ENCODE data around the gene NOTUM. TPM values are rescaled to one million over a fixed set of nuclear protein-coding genes. Genes with fewer than 3 reads are reported as not detected.

Gene NOTUM
- total RNA-seq, 2 experiments from 2014 or later = not detected

- CTCF ChIA-PET = no interaction called here
- intact Hi-C loops (cut with DNase I, micrococcal nuclease) = no loop called here
- POLR2A ChIA-PET = no interaction called here
- Histone ChIP-seq H3K27me3 (ENCODE audit: control insufficient read depth in 1 of 2, insufficient read depth in 2 of 2, low read length in 2 of 2) (no peaks in the 10 kb centered on the region), H3K4me1 (ENCODE audit: insufficient read depth, low read length) (no peaks in the 10 kb centered on the region), H3K27ac (ENCODE audit: low read depth in 1 of 2, low read length in 2 of 2) (no peak overlapping the region), H3K36me3 (ENCODE audit: insufficient read depth, low read length) (no peaks in the 10 kb centered on the region), H3K9me3 (ENCODE audit: control insufficient read depth in 1 of 2, insufficient read depth in 1 of 2, low read length in 2 of 2) (no peaks in the 10 kb centered on the region), H3K4me3 (ENCODE audit: low read length) (no peak overlapping the region)
- Mint-ChIP-seq H3K4me1 (ENCODE audit: low read depth) (no peaks in the 10 kb centered on the region), H3K4me3 (no peak overlapping the region), H3K36me3 (ENCODE audit: low read depth) (no peaks in the 10 kb centered on the region), H3K9me3 (no peaks in the 10 kb centered on the region), H3K27me3 (no peaks in the 10 kb centered on the region), H3K27ac (no peak overlapping the region)
- no peak for DNase-seq
- TF ChIP-seq, protein P1, sequence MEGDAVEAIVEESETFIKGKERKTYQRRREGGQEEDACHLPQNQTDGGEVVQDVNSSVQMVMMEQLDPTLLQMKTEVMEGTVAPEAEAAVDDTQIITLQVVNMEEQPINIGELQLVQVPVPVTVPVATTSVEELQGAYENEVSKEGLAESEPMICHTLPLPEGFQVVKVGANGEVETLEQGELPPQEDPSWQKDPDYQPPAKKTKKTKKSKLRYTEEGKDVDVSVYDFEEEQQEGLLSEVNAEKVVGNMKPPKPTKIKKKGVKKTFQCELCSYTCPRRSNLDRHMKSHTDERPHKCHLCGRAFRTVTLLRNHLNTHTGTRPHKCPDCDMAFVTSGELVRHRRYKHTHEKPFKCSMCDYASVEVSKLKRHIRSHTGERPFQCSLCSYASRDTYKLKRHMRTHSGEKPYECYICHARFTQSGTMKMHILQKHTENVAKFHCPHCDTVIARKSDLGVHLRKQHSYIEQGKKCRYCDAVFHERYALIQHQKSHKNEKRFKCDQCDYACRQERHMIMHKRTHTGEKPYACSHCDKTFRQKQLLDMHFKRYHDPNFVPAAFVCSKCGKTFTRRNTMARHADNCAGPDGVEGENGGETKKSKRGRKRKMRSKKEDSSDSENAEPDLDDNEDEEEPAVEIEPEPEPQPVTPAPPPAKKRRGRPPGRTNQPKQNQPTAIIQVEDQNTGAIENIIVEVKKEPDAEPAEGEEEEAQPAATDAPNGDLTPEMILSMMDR (IDR thresholded peaks at IDR 0.05) = no peak
- no peak for ATAC-seq (ENCODE audit: poor library complexity)
These were observed 45.7 kb upstream of the NOTUM start for GRCh38 chr17:82006468-82007227.

- Histone ChIP-seq H3K27me3 (ENCODE audit: control insufficient read depth in 1 of 2, insufficient read depth in 2 of 2, low read length in 2 of 2) (no peaks in the 10 kb centered on the region), H3K36me3 (ENCODE audit: insufficient read depth, low read length) (no peaks in the 10 kb centered on the region), H3K4me3 (ENCODE audit: low read length) (no peak overlapping the region), H3K9me3 (ENCODE audit: control insufficient read depth in 1 of 2, insufficient read depth in 1 of 2, low read length in 2 of 2) (no peaks in the 10 kb centered on the region), H3K4me1 (ENCODE audit: insufficient read depth, low read length) (no peaks in the 10 kb centered on the region), H3K27ac (ENCODE audit: low read depth in 1 of 2, low read length in 2 of 2) (no peak overlapping the region)
- no peak for ATAC-seq (ENCODE audit: poor library complexity)
- DNase-seq = no peak
- H3K36me3 Mint-ChIP-seq (ENCODE audit: low read depth) = no peaks in the 10 kb centered on the region
- TF ChIP-seq, protein P1 (IDR thresholded peaks at IDR 0.05) = no peak
- no peaks in the 10 kb centered on the region for H3K27me3 Mint-ChIP-seq
- no peaks in the 10 kb centered on the region for H3K9me3 Mint-ChIP-seq
- no peak overlapping the region for H3K4me3 Mint-ChIP-seq
- CTCF ChIA-PET = no interaction called here
- intact Hi-C loops (cut with DNase I, micrococcal nuclease) = no loop called here
- H3K27ac Mint-ChIP-seq = no peak overlapping the region
- POLR2A ChIA-PET = no interaction called here
- no peaks in the 10 kb centered on the region for H3K4me1 Mint-ChIP-seq (ENCODE audit: low read depth)
These were observed 44.8 kb upstream of the NOTUM start for GRCh38 chr17:82005701-82006348.

GRCh38 chr17:82004517-82005455, 43.8 kb upstream of the NOTUM start:
- no peaks in the 10 kb centered on the region for H3K9me3 ChIP-seq (ENCODE audit: control insufficient read depth in 1 of 2, insufficient read depth in 1 of 2, low read length in 2 of 2)
- intact Hi-C loops (cut with DNase I, micrococcal nuclease) = no loop called here
- Mint-ChIP-seq H3K9me3 (no peaks in the 10 kb centered on the region), H3K4me1 (ENCODE audit: low read depth) (no peaks in the 10 kb centered on the region), H3K4me3 (no peak overlapping the region), H3K27me3 (no peaks in the 10 kb centered on the region), H3K27ac (no peak overlapping the region), H3K36me3 (ENCODE audit: low read depth) (no peaks in the 10 kb centered on the region)
- no peaks in the 10 kb centered on the region for H3K27me3 ChIP-seq (ENCODE audit: control insufficient read depth in 1 of 2, insufficient read depth in 2 of 2, low read length in 2 of 2)
- TF ChIP-seq, protein P1 (IDR thresholded peaks at IDR 0.05) = no peak
- DNase-seq (no peak), ATAC-seq (ENCODE audit: poor library complexity) (no peak)
- POLR2A ChIA-PET = no interaction called here
- CTCF ChIA-PET = interaction anchor here (1.1 kb wide), 1 partner anchor 45 kb away, joined by 4 read pairs; no protein-coding TSS in a partner anchor
- no peak overlapping the region for H3K4me3 ChIP-seq (ENCODE audit: low read length)
- no peaks in the 10 kb centered on the region for H3K4me1 ChIP-seq (ENCODE audit: insufficient read depth, low read length)
- H3K27ac ChIP-seq (ENCODE audit: low read depth in 1 of 2, low read length in 2 of 2) = no peak overlapping the region
- H3K36me3 ChIP-seq (ENCODE audit: insufficient read depth, low read length) = no peaks in the 10 kb centered on the region

All from CD4-positive, alpha-beta T cell (primary cell).